NCI-H1694 (cell line): Measurements from ENCODE around the gene STH.

Experiments used
- DNase-seq: peaks from one replicate; lab custom pipeline; 2025; lab: John Stamatoyannopoulos, UW

The STH gene

DNA sequence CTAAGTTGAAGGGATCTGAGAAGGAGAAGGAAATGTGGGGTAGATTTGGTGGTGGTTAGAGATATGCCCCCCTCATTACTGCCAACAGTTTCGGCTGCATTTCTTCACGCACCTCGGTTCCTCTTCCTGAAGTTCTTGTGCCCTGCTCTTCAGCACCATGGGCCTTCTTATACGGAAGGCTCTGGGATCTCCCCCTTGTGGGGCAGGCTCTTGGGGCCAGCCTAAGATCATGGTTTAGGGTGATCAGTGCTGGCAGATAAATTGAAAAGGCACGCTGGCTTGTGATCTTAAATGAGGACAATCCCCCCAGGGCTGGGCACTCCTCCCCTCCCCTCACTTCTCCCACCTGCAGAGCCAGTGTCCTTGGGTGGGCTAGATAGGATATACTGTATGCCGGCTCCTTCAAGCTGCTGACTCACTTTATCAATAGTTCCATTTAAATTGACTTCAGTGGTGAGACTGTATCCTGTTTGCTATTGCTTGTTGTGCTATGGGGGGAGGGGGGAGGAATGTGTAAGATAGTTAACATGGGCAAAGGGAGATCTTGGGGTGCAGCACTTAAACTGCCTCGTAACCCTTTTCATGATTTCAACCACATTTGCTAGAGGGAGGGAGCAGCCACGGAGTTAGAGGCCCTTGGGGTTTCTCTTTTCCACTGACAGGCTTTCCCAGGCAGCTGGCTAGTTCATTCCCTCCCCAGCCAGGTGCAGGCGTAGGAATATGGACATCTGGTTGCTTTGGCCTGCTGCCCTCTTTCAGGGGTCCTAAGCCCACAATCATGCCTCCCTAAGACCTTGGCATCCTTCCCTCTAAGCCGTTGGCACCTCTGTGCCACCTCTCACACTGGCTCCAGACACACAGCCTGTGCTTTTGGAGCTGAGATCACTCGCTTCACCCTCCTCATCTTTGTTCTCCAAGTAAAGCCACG, 28.3 kb downstream of the STH start:
- peak; percentile 39 for DNase-seq

DNA sequence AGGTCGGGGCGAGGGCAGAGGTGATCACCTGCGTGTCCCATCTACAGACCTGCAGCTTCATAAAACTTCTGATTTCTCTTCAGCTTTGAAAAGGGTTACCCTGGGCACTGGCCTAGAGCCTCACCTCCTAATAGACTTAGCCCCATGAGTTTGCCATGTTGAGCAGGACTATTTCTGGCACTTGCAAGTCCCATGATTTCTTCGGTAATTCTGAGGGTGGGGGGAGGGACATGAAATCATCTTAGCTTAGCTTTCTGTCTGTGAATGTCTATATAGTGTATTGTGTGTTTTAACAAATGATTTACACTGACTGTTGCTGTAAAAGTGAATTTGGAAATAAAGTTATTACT, 28.9 kb downstream of the STH start:
- DNase-seq: no peak

DNA sequence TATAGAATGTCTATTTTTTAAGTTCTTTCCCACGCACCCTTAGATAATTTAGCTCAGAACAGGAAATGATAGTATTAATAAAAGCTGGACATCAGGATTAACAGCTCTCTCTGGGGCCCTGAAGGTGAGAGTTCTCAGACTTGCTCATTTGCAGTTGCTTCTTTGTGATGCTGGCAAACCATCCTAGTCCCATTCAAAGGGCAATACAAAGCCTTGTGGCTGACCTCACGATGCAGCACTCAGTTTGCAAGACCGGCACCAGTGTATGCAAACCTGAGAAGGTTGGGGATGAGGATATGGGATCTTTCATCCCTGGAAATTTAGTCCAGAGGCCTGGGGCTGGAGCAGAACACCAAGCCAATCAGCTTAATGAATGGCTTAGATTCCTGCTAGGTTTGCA, 29.3 kb downstream of the STH start:
- DNase-seq: no peak

DNA sequence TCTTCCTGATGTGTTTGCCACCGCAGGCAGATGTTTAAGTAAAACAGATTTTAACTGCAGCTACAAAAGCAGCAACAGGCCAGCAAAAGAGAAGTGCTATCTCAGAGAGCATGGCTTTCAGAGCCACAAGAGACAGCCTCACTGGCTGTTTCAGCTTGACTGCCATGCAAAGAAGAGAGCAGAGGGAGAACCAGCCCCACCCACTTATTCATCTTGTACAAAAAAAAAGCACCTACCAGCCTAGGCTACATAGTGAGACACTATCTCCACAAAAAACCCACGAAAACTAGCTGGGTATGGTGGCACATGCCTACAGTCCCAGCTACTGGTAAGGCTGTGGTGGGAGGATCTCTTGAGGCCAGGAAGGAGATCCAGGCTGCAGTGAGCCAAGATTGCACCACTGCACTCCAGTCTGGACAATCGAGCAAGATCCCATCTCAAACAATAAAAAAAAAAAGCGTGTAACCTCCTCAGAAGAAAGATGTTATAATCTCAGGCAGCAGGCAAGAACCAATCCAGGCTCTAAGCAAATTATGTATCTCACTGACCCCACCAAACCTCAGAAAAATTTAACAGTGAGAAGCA, 30.0 kb downstream of the STH start:
- no peak for DNase-seq

DNA sequence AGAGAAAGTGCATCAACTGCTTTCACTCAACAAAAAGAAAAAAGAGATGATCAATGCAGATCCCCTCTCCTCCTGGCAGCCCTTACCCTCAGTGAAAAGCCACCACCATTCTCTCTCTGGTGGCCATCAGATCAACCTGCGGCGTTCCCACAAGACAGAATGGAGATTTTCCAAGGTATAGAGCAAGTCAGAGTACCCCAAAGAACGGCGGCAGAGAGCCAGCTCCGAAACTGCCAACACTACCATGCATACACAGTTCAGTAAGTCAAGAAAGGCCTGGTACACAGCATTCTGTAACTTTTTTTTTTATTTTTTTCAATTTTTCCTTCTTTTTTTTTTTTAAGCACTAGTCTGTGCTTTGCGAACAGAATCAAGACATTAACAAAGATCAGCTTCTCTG, 30.6 kb downstream of the STH start:
- DNase-seq: no peak

DNA sequence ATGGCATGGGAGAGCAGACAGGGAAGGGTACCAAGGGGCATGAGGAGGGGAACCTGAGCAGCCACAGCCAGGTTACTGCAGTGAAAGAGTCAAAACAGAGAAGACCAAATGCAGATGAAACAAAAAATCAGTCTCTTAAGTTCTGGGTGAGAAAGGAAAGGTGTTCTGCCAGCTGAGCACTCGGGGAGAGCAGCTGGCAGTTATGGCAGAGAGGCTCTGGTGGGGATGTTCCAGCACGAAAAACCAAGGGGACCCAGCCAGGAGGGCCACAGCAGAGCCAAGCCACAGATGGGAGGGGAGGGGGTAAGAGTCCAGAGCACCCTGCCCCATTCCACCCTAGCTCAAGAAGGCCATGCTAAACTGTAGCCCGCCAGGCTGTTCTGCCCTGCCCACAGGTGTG, 31.7 kb downstream of the STH start:
- DNase-seq: no peak

DNA sequence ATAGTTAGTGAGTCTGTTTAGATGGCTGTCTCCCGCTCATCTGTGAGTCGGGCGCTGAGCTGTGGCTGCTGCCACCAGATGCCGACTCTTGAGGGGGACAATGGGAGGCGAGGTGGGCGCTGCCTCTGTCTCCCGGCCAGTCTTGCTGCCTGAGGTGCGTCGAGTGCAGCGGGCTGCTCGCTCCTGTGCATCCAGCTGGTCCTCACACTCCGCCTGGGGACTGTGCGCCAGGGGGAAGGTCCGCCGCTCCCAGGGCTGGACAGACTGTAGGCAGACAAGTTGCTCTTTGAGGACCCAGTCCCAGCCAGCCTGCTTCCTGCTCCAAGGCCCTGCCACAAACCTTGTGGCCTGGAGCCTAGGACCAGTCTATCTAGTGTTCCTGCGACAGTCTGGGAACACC, 32.4 kb downstream of the STH start:
- no peak for DNase-seq

DNA sequence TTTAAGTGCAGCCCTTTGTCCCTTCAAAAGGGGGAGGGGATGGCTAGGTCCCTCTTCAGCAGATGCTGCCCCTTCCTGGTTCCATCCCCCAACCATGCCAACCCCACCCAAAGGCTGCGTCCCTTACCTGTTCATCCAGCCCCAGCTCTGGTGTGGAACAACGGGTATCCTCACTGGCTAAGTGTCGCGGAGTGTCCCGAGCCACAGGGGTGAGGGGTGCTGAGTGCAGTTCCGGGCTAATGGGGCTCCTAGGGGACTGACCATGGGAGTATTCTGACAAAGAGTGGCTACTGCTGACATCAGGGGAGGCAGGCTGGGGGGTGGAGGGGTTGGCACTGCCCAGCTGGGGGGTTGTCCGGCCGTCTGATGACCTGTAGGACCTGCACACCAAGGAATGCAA, 32.9 kb downstream of the STH start:
- DNase-seq: no peak

DNA sequence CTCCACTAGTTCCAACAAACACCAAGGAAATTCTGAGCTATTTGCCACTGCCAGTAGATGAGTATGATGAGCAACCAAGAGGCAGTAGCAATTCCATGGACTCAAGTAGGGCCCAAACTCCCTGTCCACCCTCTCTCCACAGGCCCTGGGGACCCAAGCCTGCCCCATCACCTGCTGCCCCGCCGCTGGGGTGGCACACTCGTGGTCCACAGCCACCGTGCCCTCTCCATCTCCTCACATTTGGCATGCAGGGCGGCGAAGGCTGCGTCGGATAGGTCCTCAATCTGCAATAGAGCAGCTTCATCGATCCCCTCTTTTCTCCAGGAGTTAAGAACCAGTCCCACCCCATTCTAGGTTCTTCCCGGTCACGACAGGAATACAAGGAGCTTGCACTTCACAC, 33.9 kb downstream of the STH start:
- no peak for DNase-seq

DNA sequence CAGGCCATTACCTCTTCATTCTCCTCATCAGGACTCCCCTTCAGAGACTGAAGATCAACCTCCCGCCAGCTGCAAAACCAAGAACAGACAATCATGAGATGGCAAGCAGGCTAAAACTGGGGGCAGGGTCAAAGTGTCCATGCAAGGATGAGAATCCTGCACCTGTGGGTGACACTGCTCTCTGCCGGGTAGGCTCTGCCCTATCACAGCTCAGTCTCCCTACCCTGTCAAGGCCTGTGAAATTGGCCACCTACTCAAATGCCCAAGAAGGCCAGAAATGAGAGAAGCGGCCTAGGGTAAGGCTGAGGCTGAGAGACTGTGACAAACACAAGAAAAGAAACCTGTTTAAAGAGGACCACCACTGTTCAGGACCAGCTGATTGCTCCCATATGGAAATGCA, 34.3 kb downstream of the STH start:
- no peak for DNase-seq

DNA sequence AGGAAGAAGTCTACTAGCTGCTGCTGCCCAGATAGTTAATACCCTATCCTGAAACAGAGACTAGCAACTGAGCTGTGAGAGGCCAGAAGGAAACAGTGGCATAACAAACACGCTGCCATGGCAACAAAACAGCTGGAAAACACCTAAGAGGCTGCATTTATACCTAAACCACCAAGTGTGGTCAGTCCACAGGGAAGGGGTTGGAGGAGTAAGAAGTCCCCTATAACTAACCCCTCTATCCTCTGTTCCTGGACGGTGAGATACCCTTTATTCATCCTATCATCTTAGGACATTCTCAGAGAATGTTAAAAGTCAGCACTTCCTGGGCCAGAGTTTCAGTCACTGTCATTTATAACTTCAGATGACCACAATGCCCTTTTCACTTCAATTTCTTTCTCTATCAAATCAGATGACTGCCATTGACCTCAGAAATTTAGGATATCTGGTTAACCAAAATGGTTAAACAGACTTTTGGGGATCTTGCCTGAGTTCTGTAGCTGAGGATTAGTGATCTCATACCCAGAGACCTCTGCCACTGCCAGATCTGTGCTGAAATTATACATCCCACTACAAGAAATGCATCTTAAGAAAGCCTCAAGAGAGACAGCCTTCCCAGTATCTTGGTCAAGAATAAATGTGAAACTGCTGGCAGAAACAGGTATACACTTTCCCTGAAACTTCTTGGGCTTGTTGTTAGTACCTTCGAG, 36.2 kb downstream of the STH start:
- DNase-seq: no peak

DNA sequence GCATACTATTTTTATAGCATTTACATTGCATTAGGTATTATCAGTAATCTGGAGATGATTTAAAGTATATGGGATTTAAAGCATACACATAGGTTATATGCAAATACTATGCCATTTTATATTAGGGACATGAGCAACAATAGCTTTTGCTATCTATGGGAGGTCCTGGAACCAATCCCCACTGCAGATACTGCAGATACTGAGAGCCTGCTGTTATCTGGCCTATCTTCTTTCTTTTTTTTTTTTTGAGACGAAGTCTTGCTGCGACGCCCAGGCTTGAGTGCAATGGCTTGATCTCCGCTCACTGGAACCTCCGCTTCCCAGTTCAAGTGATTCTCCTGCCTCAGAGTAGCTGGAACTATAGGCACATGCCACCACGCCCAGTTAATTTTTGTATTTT, 37.4 kb downstream of the STH start:
- no peak for DNase-seq

DNA sequence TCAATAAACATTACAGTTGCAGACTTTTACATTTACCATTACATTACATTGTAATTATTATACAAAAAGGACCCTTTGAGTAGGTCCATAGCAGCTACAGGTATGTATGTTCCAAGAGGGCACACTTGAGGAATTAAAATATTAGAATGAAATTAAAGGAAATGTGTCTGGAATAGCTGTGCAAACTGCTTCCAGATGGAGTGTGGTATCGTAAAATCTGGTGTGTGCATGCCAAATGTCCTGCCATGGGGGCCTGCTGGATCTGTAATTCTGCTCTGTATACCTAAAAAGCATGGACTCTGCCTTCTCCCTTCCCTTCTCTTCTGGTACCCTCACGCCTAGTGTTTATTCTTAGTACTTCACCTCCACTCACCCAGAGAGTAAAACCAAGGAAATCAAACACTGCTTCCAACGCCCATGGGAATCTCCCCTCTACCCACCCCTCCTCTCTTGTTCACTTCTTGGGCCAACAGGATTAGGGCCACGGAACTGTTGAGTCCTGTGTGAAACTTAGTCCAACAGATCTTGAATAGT, 38.7 kb downstream of the STH start:
- no peak for DNase-seq

DNA sequence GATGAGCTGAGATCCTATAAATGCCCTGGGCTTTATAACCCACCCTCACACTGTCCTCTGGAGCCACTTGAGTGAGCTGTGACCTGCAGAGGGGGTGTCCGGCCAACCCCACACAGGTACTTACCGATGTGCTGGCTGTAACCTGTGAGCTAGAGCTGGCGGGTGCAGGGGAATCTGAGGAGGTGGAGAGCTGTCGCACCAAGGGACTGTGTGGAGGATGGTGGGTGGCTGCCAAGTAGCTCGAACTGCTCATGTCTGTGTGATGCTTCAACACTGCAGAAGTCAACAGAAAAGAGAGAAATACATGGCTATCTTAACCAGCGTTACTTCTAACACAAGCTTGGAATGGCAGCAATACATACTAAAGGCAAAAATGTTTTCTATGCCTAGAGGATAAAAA, 39.4 kb downstream of the STH start:
- DNase-seq: no peak

DNA sequence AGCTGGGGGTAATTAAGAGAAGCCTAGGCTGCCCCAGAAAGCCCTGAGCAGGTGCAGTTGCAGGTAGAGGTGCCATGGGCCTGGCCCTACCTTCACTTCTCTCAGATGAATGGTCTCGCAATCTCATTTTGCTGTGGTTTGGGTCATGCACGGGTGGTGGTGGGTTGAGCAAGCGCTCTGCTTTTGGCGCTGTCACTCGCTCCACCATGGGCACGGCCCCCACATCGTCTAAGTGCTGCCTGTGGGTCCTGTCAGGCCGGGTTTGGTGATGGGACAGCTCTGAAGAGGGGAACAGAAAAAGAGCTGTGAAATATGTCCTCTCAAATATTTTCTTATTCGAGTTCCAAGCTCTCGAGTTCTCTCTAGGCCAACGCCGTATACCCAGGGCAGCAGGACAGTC, 39.9 kb downstream of the STH start:
- DNase-seq: no peak

DNA sequence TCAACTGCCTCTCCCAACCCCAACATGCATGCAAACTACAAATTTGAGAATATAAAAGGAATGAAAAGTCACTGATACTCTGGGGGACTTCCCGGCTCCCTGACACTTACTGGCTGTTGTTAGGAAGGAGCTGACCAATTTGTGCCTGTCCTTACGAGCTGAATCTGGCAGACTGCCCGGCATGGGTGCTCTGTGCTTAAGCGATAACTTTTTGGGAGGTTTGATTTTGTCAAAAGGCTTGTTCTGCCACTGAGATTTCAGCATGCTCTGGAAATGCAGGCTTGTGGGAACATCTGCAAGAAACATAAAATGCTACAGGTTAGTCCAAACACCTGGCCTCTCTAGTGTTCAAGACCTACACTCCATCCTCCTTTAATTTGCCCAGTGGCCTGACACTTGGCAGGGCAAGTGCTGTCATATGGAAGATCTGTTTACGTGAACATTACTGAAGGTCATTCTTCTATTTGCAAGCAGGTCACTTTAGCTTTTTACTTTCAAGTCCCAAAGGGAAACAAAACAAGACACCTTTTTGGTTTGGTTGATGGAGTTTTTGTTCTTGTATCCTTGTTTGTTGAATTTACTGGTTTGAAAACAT, 40.6 kb downstream of the STH start:
- DNase-seq: no peak

DNA sequence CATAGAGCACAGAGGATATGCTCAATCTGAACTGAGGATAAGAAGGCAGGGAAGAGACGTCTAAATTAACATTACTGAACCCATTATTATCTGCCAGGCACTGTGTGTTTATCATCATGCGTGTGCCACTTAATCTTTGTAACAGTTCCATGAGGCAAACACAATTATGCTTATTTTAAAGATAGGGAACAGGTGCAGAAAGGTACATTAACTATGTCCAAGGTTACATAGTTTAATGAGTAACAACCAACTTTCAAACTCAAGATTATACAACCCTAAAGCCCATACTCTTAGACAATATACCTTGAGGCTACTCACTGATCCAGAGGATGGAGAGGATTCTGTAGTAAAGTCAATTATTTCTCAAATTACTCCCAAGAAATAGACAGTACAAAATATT, 43.2 kb downstream of the STH start:
- no peak for DNase-seq

DNA sequence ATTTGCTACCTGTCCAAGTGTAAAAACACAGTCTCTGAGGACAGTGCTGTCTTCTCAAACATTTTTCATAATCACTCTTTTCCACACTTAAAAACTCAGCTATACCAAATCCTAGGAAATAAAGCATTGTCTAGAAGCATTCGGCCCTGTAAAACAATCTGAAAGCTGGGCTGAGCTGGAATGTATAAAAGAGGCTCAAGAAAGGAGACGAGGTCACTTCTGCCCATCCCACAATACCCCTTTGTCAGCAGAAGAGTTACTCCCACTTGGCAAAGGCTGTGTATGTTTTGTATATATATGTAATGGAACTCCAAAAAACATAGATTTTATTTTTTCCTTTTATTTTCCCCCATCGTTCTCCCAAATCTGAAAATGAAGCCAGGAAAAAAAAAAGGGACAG, 43.9 kb downstream of the STH start:
- no peak for DNase-seq

DNA sequence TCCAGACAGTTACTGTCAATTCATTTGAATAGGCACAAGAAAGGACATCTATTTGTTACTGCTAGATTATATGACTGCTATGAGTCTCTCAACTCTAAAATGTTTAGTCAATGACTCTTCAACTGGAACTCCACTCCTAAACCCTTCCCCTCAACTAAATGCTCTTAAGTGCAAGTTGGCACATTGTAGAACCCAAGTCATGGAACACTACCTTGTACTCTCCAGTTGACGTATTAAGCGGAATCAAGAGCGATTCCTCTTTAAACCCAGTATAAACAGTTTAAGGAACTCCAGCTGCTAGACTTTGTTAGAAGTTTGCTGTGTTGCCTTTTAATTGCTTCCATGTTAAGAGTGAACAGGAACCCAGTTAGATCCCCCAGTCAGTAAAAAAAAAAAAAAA, 44.6 kb downstream of the STH start:
- DNase-seq: no peak

DNA sequence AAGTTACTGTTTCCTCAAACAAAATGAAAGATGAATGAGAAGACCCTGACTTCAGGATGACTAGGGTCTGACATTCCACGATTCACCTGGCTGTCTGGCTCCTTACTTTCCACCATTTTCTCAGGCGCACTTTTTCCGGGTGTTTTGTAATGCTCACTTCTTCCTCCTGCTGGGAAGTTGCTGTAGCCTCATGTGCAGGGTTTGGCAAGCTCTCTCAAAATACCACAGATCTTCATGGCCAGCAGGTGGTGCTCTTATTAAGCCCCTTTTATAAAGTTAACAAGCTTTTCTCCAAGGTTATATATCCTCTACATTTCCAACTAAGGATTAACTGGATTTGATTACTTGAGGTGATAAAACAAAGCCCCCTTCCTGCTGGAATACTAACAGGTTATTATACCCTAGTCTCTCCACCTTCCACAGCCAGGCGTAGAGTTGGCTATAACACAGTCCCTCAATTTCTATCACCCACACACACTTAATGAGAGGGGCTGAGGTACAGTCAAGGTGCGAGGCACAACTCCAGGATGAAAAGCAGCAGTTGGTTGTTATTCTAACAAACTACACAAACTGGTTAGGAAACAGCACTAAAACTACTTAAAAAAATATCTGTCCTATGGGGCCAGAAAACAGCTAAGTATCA, 45.4 kb downstream of the STH start:
- peak; percentile 73 for DNase-seq

DNA sequence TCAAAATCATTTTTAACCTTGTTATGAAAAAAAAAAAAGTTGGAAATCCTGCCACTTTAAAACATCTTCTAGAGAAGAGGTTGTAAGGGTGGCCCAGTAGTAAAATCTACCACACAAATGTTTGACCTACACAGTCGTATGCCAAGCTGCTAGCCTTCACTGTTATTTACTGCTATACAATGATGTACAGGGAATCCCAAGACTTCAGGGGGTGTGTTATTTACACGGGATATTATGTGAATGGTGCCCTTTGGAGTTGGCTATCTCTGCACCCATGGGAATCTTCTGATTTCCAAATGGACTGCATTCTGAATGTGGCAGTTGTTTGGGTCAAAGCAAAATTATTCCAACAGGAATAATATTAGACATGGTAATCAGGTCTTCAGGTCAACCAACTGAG, 45.9 kb downstream of the STH start:
- DNase-seq: no peak

DNA sequence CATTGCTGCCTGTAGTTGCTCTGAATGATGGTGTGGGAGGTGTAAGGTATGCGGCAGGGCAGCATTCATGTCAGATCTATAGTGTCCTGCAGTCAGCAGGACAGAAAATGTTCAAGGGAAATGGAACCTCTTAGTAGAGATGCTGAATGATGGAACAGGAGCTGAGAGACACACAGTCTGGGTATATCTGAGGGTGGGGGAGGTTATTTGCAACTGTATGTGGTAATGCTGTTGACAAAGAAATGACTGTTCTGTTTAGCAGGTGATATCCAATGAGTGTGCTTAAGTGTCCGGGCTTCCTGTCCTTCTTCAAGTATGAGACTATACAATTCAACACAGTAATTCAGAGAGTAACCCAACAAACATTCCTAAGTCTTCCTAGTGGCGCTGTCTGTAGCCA, 46.6 kb downstream of the STH start:
- no peak for DNase-seq
